22Rv1 (cell line): Measurements from ENCODE around the gene HOOK2.

Source experiments
- H3K27ac ChIP-seq: fragments of 450-650 bp; 2 replicates; pipeline ENCODE4 v1.5.1; 2017
- CTCF ChIP-seq: fragments of 450-650 bp; IDR thresholded peaks from 2 replicates; pipeline ENCODE4 v1.5.1; 2017; ENCODE audit warnings: mild to moderate bottlenecking
- ZFX ChIP-seq: fragments of 450-650 bp; IDR thresholded peaks from 2 replicates; pipeline ENCODE4 v1.6.1; 2017; ENCODE audit warnings: antibody characterized with exemption, borderline replicate concordance

The HOOK2 gene

GRCh38 chr19:12754465-12755196, 20.7 kb downstream of the HOOK2 start:
- H3K27ac ChIP-seq, result no peak overlapping the region
- no peak for TF ChIP-seq ZFX
- TF ChIP-seq CTCF, result no peak

GRCh38 chr19:12752056-12752781, 23.1 kb downstream of the HOOK2 start:
- H3K27ac ChIP-seq, result no peak overlapping the region
- TF ChIP-seq CTCF (no peak), ZFX (no peak)

GRCh38 chr19:12751635-12752034, 23.7 kb downstream of the HOOK2 start, which contains the start of gene BEST2:
Gene BEST2 (plus strand): TSS chr19:12751791. CDS start chr19:12752593, 802 bp downstream.
- TF ChIP-seq ZFX (no peak), CTCF (no peak)
- no peak within 1 kb of the TSS for H3K27ac ChIP-seq

- no peak overlapping the region for H3K27ac ChIP-seq
- TF ChIP-seq CTCF (no peak), ZFX (no peak)
These were observed 24.5 kb downstream of the HOOK2 start for GRCh38 chr19:12750851-12751250.

GRCh38 chr19:12749938-12750521, 25.3 kb downstream of the HOOK2 start:
- TF ChIP-seq CTCF, result no peak
- no peak for TF ChIP-seq ZFX
- H3K27ac ChIP-seq, result no peak overlapping the region

GRCh38 chr19:12748489-12748888, 26.9 kb downstream of the HOOK2 start:
- TF ChIP-seq ZFX (no peak), CTCF (no peak)
- H3K27ac ChIP-seq, result no peak overlapping the region
